NK-92 treated with Interleukin-12 subunit alpha and Interleukin-12 subunit beta, amount 100 ng/mL, for 24 hours (cell line): Measurements from ENCODE around the gene OR13J1.
"Not testable (repeated sequence)": the region's sequence is repeated elsewhere in the genome, so short reads cannot be mapped to it uniquely, and the experiment has no call there.

Experiments used
- DNase-seq: peaks from one replicate; lab custom pipeline; 2025; lab: John Stamatoyannopoulos, UW

Gene OR13J1

GRCh38 chr9:35870351-35870923 is at the start of gene OR13J1:
TSS of gene OR13J1 (minus strand) at chr9:35870401. CDS start at chr9:35870401, 0 bp downstream.
- DNase-seq = no peak

GRCh38 chr9:35919212-35920008 is 49.2 kb upstream of the OR13J1 start:
- DNase-seq = no peak

- DNase-seq = no peak
Observed at GRCh38 chr9:35918780-35919179, 48.6 kb upstream of the OR13J1 start.

GRCh38 chr9:35917261-35917660 is 47.1 kb upstream of the OR13J1 start:
- no peak for DNase-seq

- DNase-seq = no peak
Observed at GRCh38 chr9:35915681-35916294, 45.6 kb upstream of the OR13J1 start.

GRCh38 chr9:35914301-35914807 is 44.2 kb upstream of the OR13J1 start:
- DNase-seq = no peak

GRCh38 chr9:35913429-35913828 is 43.2 kb upstream of the OR13J1 start:
- not testable (repeated sequence) for DNase-seq

- DNase-seq = no peak
Observed at GRCh38 chr9:35912791-35913400, 42.7 kb upstream of the OR13J1 start.

GRCh38 chr9:35911690-35912089 is 41.5 kb upstream of the OR13J1 start:
- no peak for DNase-seq

GRCh38 chr9:35910613-35911359 is 40.6 kb upstream of the OR13J1 start:
- no peak for DNase-seq

GRCh38 chr9:35909687-35910612 is 39.7 kb upstream of the OR13J1 start:
- DNase-seq = no peak

GRCh38 chr9:35909274-35909673 is 39.1 kb upstream of the OR13J1 start, which contains the start of gene SPAAR:
TSS of gene SPAAR (plus strand) at chr9:35909490. CDS start at chr9:35910464, 974 bp downstream.
- no peak for DNase-seq

- DNase-seq = no peak
Observed at GRCh38 chr9:35908504-35909125, 38.4 kb upstream of the OR13J1 start.

GRCh38 chr9:35907711-35908503 is 37.7 kb upstream of the OR13J1 start:
- no peak for DNase-seq

GRCh38 chr9:35906923-35907699 is 36.9 kb upstream of the OR13J1 start:
- DNase-seq = no peak

GRCh38 chr9:35905912-35906679 is 35.9 kb upstream of the OR13J1 start, which contains the start of gene HRCT1:
TSS of gene HRCT1 (plus strand) at chr9:35906202. CDS start at chr9:35906288, 86 bp downstream.
- no peak for DNase-seq

- DNase-seq = no peak
Observed at GRCh38 chr9:35905051-35905781, 35.0 kb upstream of the OR13J1 start.
